ENCODE data around the gene PEX11G.

DNA sequence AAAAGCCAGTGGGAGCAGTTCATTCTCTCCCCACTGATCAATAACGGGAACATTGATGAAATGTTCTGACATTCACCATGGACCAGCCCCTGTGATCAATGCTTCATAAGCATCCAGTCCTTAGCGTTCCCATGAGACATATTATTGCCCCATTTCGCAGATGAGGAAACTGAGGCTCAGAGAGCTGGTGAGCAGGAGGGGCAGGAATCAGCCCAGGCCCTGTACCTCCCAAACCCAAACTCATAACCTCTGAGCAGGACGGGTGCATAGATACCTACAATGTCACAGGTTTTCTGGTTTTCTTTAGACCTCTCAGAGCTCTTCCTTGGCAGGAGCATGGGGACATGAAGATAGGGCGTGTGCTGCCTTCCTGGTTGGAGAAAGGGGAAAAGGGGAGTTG, 35.7 kb upstream of the PEX11G start:
- TF ChIP-seq, protein P1, sequence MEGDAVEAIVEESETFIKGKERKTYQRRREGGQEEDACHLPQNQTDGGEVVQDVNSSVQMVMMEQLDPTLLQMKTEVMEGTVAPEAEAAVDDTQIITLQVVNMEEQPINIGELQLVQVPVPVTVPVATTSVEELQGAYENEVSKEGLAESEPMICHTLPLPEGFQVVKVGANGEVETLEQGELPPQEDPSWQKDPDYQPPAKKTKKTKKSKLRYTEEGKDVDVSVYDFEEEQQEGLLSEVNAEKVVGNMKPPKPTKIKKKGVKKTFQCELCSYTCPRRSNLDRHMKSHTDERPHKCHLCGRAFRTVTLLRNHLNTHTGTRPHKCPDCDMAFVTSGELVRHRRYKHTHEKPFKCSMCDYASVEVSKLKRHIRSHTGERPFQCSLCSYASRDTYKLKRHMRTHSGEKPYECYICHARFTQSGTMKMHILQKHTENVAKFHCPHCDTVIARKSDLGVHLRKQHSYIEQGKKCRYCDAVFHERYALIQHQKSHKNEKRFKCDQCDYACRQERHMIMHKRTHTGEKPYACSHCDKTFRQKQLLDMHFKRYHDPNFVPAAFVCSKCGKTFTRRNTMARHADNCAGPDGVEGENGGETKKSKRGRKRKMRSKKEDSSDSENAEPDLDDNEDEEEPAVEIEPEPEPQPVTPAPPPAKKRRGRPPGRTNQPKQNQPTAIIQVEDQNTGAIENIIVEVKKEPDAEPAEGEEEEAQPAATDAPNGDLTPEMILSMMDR (IDR thresholded peaks at IDR 0.05 in 8 of 11, conservative IDR thresholded peaks at IDR 0.05 in 3 of 11), result no peak
- TF ChIP-seq POLR2AphosphoS5 (IDR thresholded peaks at IDR 0.05), result no peak

Measured in spleen (tissue), 7 donors.